Measurements from ENCODE around the gene DEDD. TPM values are rescaled to one million over a fixed set of nuclear protein-coding genes. Genes with fewer than 3 reads are reported as not detected.

The DEDD gene
- total RNA-seq, 6 donors from 2014 or later = 26.7 to 45.1 (median 35.1) TPM

GRCh38 chr1:161099090-161099802 lies 33.2 kb downstream of the DEDD start:
- H3K27me3 ChIP-seq = no peaks in the 10 kb centered on the region
- H3K4me1 ChIP-seq = peaks cover 19 to 30% (median 23%) of the 10 kb centered on the region in 4 donors
- TF ChIP-seq POLR2AphosphoS5 (IDR thresholded peaks at IDR 0.05) = no peak
- no peaks in the 10 kb centered on the region for H3K9me3 ChIP-seq
- no peak overlapping the region for H3K27ac ChIP-seq
- ATAC-seq (ENCODE audit: low FRiP score in 2 of 2) (no peak), DNase-seq (no peak)
- peak overlapping the region in 3 of 4 donors; percentile 59 to 74 (median 73) for H3K4me3 ChIP-seq
- H3K36me3 ChIP-seq = peaks cover 5 to 24% (median 11%) of the 10 kb centered on the region in 4 donors
- WGBS, 2 donors = 82 to 86% methylated on average over 9 of the region's 9 CpGs

GRCh38 chr1:161098210-161099068 lies 34.0 kb downstream of the DEDD start, which contains the start of gene KLHDC9:
Gene KLHDC9 (plus strand): TSS chr1:161098361. CDS start chr1:161098536, 175 bp downstream.
- peak; percentile 91 to 93 for DNase-seq
- peaks cover 19 to 30% (median 23%) of the 10 kb centered on the region in 4 donors for H3K4me1 ChIP-seq
- peak; percentile 64 to 89 for ATAC-seq (ENCODE audit: low FRiP score in 2 of 2)
- peak within 1 kb of the TSS; percentile 59 to 74 (median 67) for H3K4me3 ChIP-seq
- no peaks in the 10 kb centered on the region for H3K9me3 ChIP-seq
- peaks cover 5 to 24% (median 11%) of the 10 kb centered on the region in 4 donors for H3K36me3 ChIP-seq
- 12 to 16% methylated on average over 18 to 48 of the region's 71 CpGs for WGBS, 2 donors
- peak within 1 kb of the TSS; percentile 30 to 79 (median 45) for H3K27ac ChIP-seq
- TF ChIP-seq POLR2A (IDR thresholded peaks at IDR 0.05) (peak in 1 of 4 donors; percentile 37), CTCF (IDR thresholded peaks at IDR 0.05) (peak in 4 of 6 experiments; percentile 7 to 41 (median 30)), EP300 (IDR thresholded peaks at IDR 0.05) (no peak), POLR2AphosphoS5 (IDR thresholded peaks at IDR 0.05) (peak in 1 of 2 donors; percentile 24)
- no peaks in the 10 kb centered on the region for H3K27me3 ChIP-seq

GRCh38 chr1:161096530-161096929 lies 35.9 kb downstream of the DEDD start:
- 17 to 18% methylated on average over 1 of the region's 1 CpG for WGBS, 2 donors
- DNase-seq (no peak), ATAC-seq (ENCODE audit: low FRiP score in 2 of 2) (peak in 1 of 2 donors; percentile 84)
- Histone ChIP-seq H3K4me1 (peaks cover 21 to 30% (median 26%) of the 10 kb centered on the region in 4 donors), H3K36me3 (peaks cover 0 to 14% (median 6%) of the 10 kb centered on the region in 4 donors), H3K27ac (peak overlapping the region in 3 of 4 donors; percentile 38 to 79 (median 52)), H3K9me3 (no peaks in the 10 kb centered on the region), H3K4me3 (no peak overlapping the region), H3K27me3 (no peaks in the 10 kb centered on the region)
- no peak for TF ChIP-seq EP300 (IDR thresholded peaks at IDR 0.05)
- peak; percentile 31 to 42 for TF ChIP-seq POLR2AphosphoS5 (IDR thresholded peaks at IDR 0.05)

- DNase-seq (no peak), ATAC-seq (ENCODE audit: low FRiP score in 2 of 2) (no peak)
- no peaks in the 10 kb centered on the region for H3K9me3 ChIP-seq
- H3K4me1 ChIP-seq = peaks cover 21 to 30% (median 26%) of the 10 kb centered on the region in 4 donors
- H3K36me3 ChIP-seq = peaks cover 0 to 9% (median 2%) of the 10 kb centered on the region in 4 donors
- peak overlapping the region in 3 of 4 donors; percentile 29 to 79 (median 35) for H3K27ac ChIP-seq
- WGBS, 2 donors = 94 to 100% methylated on average over 2 of the region's 2 CpGs
- no peak for TF ChIP-seq POLR2A (IDR thresholded peaks at IDR 0.05)
- no peak for TF ChIP-seq POLR2AphosphoS5 (IDR thresholded peaks at IDR 0.05)
- no peak for TF ChIP-seq EP300 (IDR thresholded peaks at IDR 0.05)
- TF ChIP-seq CTCF (IDR thresholded peaks at IDR 0.05) = no peak
- no peak overlapping the region for H3K4me3 ChIP-seq
- H3K27me3 ChIP-seq = no peaks in the 10 kb centered on the region
These were observed 36.5 kb downstream of the DEDD start for GRCh38 chr1:161096015-161096414.

- 89 to 92% methylated on average over 6 of the region's 6 CpGs for WGBS, 2 donors
- ATAC-seq (ENCODE audit: low FRiP score in 2 of 2) (no peak), DNase-seq (no peak)
- peaks cover 0 to 1% (median 0%) of the 10 kb centered on the region in 4 donors for H3K36me3 ChIP-seq
- no peaks in the 10 kb centered on the region for H3K27me3 ChIP-seq
- no peak overlapping the region for H3K4me3 ChIP-seq
- TF ChIP-seq EP300 (IDR thresholded peaks at IDR 0.05) (no peak), POLR2AphosphoS5 (IDR thresholded peaks at IDR 0.05) (no peak), POLR2A (IDR thresholded peaks at IDR 0.05) (no peak), CTCF (IDR thresholded peaks at IDR 0.05) (no peak)
- H3K27ac ChIP-seq = no peak overlapping the region
- peaks cover 21 to 30% (median 26%) of the 10 kb centered on the region in 4 donors for H3K4me1 ChIP-seq
- H3K9me3 ChIP-seq = no peaks in the 10 kb centered on the region
These were observed 37.2 kb downstream of the DEDD start for GRCh38 chr1:161095230-161095629.
